ENCODE results near the gene PAH. TPM values are rescaled to one million over a fixed set of nuclear protein-coding genes. Genes with fewer than 3 reads are reported as not detected.
"Not testable (repeated sequence)": the region's sequence is repeated elsewhere in the genome, so short reads cannot be mapped to it uniquely, and the experiment has no call there.

Gene PAH
- total RNA-seq, 1 experiment from 2014 or later = not detected

DNA sequence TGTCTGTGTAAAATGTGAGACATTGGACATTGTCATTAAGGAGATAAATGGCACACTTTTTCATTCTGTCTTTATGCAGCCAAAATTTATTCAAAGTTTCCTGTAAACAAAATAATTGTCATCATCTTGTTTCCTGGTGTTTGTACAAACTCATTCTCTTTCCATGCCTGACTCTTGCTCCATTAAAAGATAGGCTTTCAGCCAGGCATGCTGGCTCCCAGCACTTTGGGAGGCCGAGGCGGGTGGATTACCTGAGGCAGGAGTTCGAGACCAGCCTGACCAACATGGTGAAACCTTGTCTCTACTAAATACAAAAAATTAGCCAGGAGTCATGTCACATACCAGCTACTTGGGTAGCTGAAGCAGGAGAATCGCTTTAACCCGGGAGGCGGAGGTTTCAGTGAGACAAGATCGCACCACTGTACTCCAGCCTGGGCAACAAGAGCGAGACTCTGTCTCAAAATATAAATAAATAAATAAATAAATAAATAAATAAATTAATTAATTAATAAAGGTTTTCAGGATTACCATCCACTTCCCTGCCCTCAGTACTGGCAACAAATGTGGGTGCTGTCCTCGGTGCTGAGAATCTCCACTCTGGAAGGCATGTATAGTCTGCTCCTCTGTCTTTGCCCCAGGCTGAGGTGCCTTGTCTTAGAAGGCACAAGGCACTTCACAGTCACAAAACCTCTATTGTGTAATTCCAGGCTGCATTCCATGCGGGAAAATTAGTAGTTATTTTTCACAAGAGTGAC, 83.2 kb downstream of the PAH start:
- peak; percentile 9 for DNase-seq (ENCODE audit: extremely low read depth, low read depth)

DNA sequence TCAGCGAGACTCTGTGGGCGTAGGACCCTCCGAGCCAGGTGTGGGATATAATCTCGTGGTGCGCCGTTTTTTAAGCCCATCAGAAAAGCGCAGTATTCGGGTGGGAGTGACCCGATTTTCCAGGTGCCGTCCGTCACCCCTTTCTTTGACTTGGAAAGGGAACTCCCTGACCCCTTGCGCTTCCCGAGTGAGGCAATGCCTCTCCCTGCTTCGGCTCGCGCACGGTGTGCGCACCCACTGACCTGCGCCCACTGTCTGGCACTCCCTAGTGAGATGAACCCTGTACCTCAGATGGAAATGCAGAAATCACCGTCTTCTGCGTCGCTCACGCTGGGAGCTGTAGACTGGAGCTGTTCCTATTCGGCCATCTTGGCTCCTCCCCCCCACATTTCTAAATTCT, 84.2 kb downstream of the PAH start:
- not testable (repeated sequence) for DNase-seq (ENCODE audit: extremely low read depth, low read depth)

DNA sequence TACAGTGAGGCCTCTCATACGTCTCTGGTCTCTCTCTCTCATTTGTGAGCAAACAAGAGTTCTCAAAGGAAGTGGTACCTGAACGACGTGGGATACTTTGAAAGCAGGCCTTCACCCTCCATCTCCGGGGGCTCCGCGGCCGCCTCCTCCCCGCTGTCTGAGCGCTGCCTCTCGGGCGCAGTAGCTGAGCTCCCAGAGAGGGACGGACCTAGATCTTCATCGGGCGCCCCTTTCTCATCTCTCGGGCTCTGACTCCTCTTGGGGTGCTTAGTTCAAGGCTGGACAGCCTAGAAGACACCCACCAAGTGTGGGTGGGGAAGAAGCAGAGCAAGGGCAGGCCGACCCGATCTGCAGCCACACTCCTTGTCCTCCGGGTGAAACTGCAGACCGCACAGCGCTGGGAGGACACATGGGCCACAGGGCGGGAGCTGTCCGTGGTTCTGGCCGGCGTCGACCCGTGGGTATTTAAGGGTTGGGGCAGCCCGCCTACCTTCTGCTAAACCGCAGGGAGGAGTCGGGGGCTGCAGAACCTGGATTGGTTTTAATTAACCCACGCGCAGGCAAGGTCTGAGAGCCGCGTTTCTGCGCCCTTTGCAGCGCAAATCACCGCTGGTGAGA, 92.7 kb downstream of the PAH start:
- peak; percentile 22 for DNase-seq (ENCODE audit: extremely low read depth, low read depth)

DNA sequence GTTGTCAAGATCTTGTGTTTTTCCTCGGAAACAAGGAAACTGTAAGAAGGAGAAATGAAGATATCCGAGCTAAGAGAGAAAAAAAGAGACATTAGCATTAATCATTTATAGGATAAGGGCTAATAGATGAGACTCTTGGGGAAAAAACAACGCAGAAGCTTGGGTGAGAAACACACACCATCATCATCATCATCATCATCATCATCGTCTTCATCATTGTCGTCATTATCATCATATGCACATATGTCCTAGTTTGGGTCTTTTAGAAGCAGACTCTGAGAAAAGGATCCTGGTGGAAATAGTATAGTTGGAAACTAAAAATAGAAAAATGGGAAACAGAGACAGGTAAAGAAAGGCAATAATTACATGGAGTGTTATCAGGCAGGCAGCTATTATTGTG, 95.9 kb downstream of the PAH start:
- no peak for DNase-seq (ENCODE audit: extremely low read depth, low read depth)

DNA sequence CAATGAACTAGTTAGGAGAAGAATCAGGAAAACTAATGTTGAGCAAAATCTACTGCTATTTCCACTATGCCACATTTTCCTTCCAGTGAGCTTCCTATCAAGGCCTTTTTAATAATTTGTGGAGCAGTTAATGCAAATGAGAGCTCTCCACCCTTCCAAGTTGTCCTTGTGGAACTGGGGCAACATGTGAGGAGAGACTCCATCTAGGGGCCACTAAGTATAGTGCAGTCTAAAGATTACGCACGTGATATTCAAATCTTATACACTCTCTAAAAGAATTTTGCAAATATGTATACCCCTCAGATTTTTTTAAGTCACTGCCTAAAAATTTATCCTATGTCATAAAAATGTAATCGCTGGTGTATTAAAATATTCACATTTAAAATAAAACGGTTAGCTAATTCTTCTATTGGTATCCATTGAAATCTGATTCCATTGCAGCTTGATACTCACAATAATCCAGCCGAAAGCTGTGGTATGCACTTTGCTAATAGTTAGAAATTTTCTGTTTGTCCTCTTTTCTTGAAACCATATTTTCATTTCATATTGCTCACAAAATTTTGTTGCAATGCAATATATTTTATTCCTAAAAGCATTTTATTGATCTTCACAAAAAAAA, 100.1 kb downstream of the PAH start:
- DNase-seq (ENCODE audit: extremely low read depth, low read depth) = peak; percentile 40

DNA sequence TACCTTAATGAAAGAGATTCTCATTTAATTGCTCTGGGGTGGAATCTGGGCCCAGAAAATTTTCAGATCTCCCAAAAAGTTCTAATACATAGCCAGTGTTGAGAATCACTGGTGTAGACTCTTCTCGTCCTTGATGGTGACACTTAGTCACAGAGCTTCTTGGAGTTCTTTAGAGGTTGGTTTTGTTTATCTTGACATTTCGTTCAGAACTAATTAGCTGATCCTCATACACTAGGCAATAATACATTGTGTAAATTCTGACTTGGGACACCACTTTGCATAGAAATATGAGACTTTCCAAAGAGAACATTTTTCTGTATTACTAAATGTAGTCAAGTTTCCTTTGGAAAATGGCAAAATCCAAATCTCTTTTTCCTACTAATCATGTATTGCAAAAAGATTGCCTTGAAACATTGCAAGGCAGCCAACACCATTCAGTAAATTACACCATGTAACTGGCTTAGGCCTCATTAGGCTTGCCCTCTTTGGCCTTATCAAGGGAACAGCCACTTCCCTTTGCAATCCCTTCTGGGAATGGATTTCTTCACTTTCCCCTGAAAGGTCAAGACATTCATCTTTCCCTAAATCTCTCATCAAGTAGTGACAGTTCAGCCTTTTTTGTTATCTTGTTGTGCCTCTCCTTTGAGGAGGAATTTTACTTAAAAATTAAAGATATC, 102.2 kb downstream of the PAH start:
- no peak for DNase-seq (ENCODE audit: extremely low read depth, low read depth)

DNA sequence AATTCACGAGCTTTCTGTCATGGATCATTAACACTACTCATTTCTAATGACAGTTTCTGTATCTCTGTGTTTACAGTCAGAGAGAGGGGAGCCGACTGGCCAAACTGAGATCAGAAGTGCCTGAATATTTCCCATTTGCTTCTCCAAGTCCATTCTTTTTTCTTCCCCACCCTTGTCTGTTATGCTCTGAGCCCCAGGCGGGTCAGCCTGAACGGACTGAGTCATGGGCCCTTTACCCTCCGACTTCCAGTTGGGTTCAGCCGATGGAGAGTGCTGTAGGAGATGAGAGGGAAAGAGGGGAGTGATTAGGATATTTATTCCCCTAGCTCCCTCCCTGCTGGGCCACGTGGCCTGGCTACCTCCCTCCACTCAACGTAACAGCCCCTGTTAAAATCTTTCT, 104.7 kb downstream of the PAH start:
- DNase-seq (ENCODE audit: extremely low read depth, low read depth) = no peak

DNA sequence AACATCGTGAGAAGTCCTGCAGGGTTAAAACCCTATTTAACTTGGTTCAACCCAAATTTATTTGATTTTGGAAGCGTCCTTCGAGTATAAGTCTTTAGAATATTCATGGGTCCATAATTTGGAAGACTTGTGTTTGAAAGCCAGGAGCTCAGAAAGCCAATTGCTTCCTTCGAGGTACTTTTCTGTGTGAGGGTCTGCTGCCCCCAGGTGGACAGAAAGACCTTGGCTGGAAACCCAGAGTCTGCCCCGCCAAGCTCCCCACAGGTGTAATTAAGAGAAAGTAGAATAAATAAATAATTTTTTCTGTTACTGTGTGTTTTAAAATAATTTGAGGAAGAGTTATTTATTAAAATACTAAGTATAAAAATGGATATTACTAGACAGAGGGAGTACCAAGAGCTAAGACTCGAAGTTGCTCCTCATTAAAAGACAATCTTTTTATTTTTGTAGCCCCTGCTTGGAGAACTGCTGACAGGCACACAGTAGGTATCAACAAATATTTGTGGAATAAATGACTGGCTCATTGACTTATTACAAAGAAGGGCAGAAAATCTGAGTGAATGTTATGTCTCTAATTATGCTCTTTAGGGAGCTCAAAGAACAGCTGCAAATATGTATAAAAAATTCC, 105.8 kb downstream of the PAH start:
- peak; percentile 28 for DNase-seq (ENCODE audit: extremely low read depth, low read depth)

DNA sequence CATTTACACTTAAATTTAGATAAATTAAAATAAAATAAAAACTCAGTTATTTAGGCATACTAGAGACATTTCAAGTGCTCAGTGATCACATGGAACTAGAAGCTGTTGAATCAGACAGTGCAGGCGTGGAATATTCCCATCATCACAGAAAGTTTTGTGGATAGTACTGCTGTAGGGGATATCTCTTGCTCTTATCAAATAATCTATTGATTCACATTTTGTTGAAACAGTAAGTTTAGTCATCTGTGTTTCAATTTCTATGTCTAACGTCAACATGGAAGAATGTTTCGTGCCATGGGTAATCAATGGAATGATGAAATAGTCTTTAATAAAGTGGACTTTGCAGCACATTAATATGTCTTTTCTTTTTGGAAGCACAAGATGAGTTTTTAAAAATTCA, 108.6 kb downstream of the PAH start:
- DNase-seq (ENCODE audit: extremely low read depth, low read depth) = no peak

DNA sequence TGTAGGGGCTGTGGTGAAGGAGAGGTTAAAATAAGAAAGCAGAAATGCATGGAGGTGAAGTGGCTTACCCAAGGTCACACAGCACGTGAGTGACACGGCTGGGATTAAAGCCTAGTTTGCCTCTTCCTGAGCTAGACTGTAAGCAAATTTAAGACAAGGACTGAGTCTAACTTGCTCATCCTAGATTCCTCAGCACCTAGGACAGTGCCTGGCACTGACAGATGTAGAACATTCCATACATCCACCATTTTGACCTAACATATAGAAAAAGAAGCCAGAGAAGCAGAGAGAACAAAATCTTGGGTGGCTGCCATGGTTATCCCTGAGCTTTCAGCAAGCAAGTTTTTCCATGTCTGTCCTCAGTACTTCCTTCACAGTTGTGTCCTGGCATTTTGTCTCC, 110.5 kb downstream of the PAH start:
- no peak for DNase-seq (ENCODE audit: extremely low read depth, low read depth)

DNA sequence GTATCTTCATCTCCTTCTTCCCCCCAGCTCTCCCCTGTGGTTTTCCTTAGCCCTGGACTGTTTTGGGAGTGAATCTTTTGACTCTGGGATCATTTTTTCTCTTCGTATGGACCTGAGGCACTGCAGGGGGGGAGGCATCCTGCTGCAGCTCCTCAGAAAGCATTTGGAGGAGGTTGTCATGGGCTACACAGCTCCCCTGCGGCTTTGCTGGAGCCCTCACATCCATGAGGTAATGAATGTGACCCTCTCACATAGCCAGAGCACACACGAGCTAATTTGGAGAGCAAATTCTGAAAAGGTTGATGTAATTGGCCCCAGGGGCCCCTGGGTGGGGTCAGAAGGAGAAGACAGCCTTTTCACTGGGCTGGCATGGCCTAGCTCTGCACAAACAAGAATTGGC, 110.9 kb downstream of the PAH start:
- no peak for DNase-seq (ENCODE audit: extremely low read depth, low read depth)

DNA sequence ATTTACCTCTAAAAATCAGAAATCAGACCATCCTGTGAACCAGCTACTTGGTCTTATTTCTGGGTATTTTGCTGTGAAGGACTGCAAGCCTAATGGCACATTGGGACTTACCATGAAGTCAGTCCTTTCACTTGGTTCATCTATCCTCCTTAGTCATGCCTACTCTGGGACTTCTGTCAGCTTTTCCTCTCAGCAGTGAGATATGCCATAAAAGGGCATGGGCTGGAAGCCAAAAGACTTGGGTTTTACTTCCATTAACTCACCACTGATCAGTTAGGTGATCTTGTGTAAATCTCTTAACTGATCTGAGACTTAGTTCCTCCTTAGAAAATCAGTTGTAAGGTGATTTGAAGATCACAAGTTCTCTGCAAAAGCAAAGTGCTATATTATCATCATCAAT, 116.5 kb downstream of the PAH start:
- DNase-seq (ENCODE audit: extremely low read depth, low read depth) = no peak

DNA sequence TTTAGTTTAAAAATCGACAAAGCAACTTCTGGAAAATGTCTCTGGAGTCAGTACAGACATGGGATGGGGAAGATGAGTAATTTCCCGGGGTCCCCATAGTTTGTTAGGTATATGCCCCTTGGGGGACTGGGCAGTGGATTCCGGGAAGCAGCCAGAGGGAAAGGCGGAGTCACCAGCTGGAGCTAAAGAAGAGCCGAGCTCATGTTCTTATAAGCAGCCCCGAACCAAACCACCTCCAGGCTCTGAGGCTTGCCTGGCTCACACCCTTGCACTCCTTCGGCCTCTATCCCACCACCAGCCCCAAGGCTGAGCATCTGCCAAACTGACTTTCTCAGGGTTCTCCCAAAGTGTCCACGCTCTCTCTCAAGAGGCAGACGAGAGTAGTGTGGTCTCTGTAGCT, 117.8 kb downstream of the PAH start:
- DNase-seq (ENCODE audit: extremely low read depth, low read depth) = no peak

DNA sequence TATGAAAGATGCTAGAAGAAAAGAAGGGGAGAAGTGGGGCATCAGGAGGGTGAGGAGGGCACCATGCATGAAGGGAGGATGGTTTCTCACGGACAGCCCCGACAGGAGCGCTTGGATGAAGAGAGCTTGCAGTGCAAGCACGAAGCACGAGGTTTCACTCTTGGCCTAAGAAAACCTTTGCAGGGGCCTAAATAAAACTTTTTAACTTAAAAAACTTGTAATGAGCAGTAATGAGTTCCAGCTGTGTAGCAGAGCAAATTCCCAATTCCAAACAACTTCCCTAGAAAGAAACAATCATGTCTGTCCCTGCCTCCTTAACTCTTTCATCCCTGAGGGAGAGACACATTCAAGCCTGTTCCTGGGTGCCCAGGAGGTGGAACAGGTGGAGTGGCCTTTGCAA, 119.5 kb downstream of the PAH start:
- DNase-seq (ENCODE audit: extremely low read depth, low read depth) = no peak

DNA sequence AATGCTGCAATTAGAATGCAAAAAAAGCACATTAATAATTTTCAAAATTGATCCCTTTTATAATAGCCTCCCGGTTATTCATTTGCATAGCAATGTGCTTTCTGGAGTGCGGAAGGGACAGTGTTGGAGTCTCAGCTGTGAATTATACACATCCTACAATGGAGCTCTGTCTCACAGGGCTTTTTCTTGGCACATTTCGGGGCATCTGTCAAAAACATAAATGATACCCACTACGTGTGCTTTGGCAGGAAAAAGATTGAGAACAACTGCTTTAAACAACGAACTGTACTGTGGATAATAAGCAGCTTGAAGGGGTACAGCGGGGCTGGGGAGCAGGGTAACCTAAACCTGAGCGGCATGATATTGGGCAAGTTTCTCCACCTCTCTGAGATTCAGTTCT, 123.1 kb downstream of the PAH start:
- no peak for DNase-seq (ENCODE audit: extremely low read depth, low read depth)

Other genes starting within 250 kb of the PAH start
- gene ASCL1, start 40.4 kb upstream of the PAH start, total RNA-seq (2014; rRNA removed; shearing (Covaris generic)) = not detected in 2 replicates